HCT116 (cell line): ENCODE measurements around the gene LETMD1. TPM values are rescaled to one million over a fixed set of nuclear protein-coding genes. Genes with fewer than 3 reads are reported as not detected.

Source experiments
- ATAC-seq: fragments of 200-7000 bp; cut with Tn5 transposase; 2 replicates; pipeline ENCODE4 v1.9.1; 2020; ENCODE audit warnings: mild to moderate bottlenecking, moderate library complexity
- BruUV-seq: library from RNA; stranded (reverse); fragments of 400-500 nt; replicated peaks from 2 replicates; lab custom pipeline; 2021; lab: Mats Ljungman, UMichigan
- CTCF ChIA-PET: fragments of 300-600 bp; sonication (Branson Sonifier 250); formaldehyde crosslinking; loops from one replicate; lab custom pipeline; 2021; ENCODE audit warnings: antibody characterized with exemption; lab: Charles Lee
- POLR2A ChIA-PET: fragments of 300-600, 350-600 bp; sonication (Branson Sonifier 250); formaldehyde crosslinking; loops from one replicate; lab custom pipeline; 2021; ENCODE audit warnings: antibody characterized with exemption; lab: Charles Lee
- RAD21 ChIA-PET, 2 experiments: fragments of 300-600 bp; sonication (Branson Sonifier 250); formaldehyde crosslinking; loops; one replicate each; lab custom pipeline; 2023; ENCODE audit warnings: low total read pairs in 2 of 2; ENCODE audit not compliant: uncharacterized antibody in 2 of 2, unreplicated experiment in 2 of 2, low non-redundant PET in 1 of 2; lab: Charles Lee
- DNase-seq: peaks from one replicate; pipeline ENCODE4 v3.0.0-alpha.2; 2010; ENCODE audit warnings: low read depth, low spot score
- H2AFZ ChIP-seq: fragments of 200-600 bp; shearing (Covaris generic), sonication (generic); 2 replicates; pipeline ENCODE4 v1.6.1; 2017; ENCODE audit warnings: low read depth, mixed run types, mixed read lengths, antibody characterized with exemption, low read length; ENCODE audit not compliant: poor library complexity, severe bottlenecking
- H3K27ac ChIP-seq: 2 replicates; pipeline ENCODE4 v1.5.1; 2012; ENCODE audit warnings: low read depth, low read length
- H3K27me3 ChIP-seq: fragments of 200-600 bp; sonication (generic); 2 replicates; pipeline ENCODE4 v1.6.1; 2016; ENCODE audit warnings: mixed run types, low read length, mixed read lengths; ENCODE audit not compliant: insufficient read depth
- H3K36me3 ChIP-seq, 2 experiments: fragments of 200-500 bp in 1 of 2; fragments of 200-600 bp in 1 of 2; sonication (Bioruptor generic) in 1 of 2; sonication (generic) in 1 of 2; 2 replicates each; pipeline versions ENCODE4 v1.5.1 to v1.6.1; 2014 to 2016; ENCODE audit warnings: low read length in 2 of 2, inconsistent platforms in 1 of 2, mixed read lengths in 1 of 2, mixed run types in 1 of 2; ENCODE audit not compliant: insufficient read depth in 2 of 2, control insufficient read depth in 1 of 2
- H3K4me1 ChIP-seq, 2 experiments: fragments of 200-600 bp in 1 of 2; sonication (generic) in 1 of 2; 2 replicates each; pipeline versions ENCODE4 v1.5.1 to v1.6.1; 2012 to 2017; ENCODE audit warnings: low read length in 2 of 2, inconsistent platforms in 1 of 2, mild to moderate bottlenecking in 1 of 2, mixed read lengths in 1 of 2, mixed run types in 1 of 2, moderate library complexity in 1 of 2; ENCODE audit not compliant: insufficient read depth in 2 of 2, control insufficient read depth in 1 of 2
- H3K4me2 ChIP-seq: fragments of 200-600 bp; sonication (generic); 2 replicates; pipeline ENCODE4 v1.6.1; 2017; ENCODE audit warnings: mixed run types, low read length, mixed read lengths
- H3K4me3 ChIP-seq, 2 experiments: fragments of 200-600 bp in 1 of 2; sonication (generic) in 1 of 2; replicated peaks in 1 of 2; 2 replicates each; pipeline ENCODE4 v1.5.1; 2011 to 2016; ENCODE audit warnings: low read length in 2 of 2, control low read depth in 1 of 2, low read depth in 1 of 2, mild to moderate bottlenecking in 1 of 2, mixed read lengths in 1 of 2, mixed run types in 1 of 2
- H3K79me2 ChIP-seq: fragments of 200-600 bp; sonication (generic); 2 replicates; pipeline ENCODE4 v1.6.1; 2017; ENCODE audit warnings: mild to moderate bottlenecking, mixed run types, low read length, moderate library complexity, mixed read lengths; ENCODE audit not compliant: insufficient read depth
- H3K9ac ChIP-seq: fragments of 200-600 bp; sonication (generic); 2 replicates; pipeline ENCODE4 v1.6.1; 2016; ENCODE audit warnings: low read length, mixed read lengths
- H3K9me2 ChIP-seq: fragments of 200-600 bp; sonication (generic), shearing (Covaris generic); 2 replicates; pipeline ENCODE4 v1.6.1; 2017; ENCODE audit warnings: mixed run types, mild to moderate bottlenecking, moderate library complexity; ENCODE audit not compliant: insufficient read depth
- H3K9me3 ChIP-seq, 2 experiments: fragments of 200-500 bp in 1 of 2; fragments of 200-600 bp in 1 of 2; sonication (Bioruptor generic) in 1 of 2; sonication (generic) in 1 of 2; 2 replicates each; pipeline ENCODE4 v1.6.1; 2014 to 2017; ENCODE audit warnings: low read length in 2 of 2, mixed read lengths in 2 of 2, inconsistent platforms in 1 of 2, low read depth in 1 of 2, mild to moderate bottlenecking in 1 of 2, mixed run types in 1 of 2, moderate library complexity in 1 of 2; ENCODE audit not compliant: control insufficient read depth in 1 of 2, insufficient read depth in 1 of 2
- H4K20me1 ChIP-seq: fragments of 200-600 bp; sonication (generic), shearing (Covaris generic); 2 replicates; pipeline ENCODE4 v1.6.1; 2017; ENCODE audit warnings: mixed run types, mild to moderate bottlenecking, moderate library complexity; ENCODE audit not compliant: insufficient read depth
- ATF3 ChIP-seq: IDR thresholded peaks from 2 replicates; pipeline ENCODE4 v1.6.1; 2012
- CBX3 ChIP-seq: IDR thresholded peaks from 2 replicates; pipeline ENCODE4 v1.6.1; 2012; ENCODE audit warnings: low read depth
- CTCF ChIP-seq, 3 experiments: fragments of 200-600 bp in 1 of 3; sonication (generic) in 1 of 3; IDR thresholded peaks in 2 of 3; conservative IDR thresholded peaks in 1 of 3; 2 replicates each; pipeline ENCODE4 v1.5.1; 2012 to 2017; ENCODE audit warnings: low read depth in 2 of 3, low read length in 2 of 3, antibody characterized with exemption in 1 of 3, borderline replicate concordance in 1 of 3, control low read depth in 1 of 3, mild to moderate bottlenecking in 1 of 3, mixed read lengths in 1 of 3, mixed run types in 1 of 3, moderate library complexity in 1 of 3; ENCODE audit not compliant: insufficient read depth in 1 of 3
- EGR1 ChIP-seq: IDR thresholded peaks from 2 replicates; pipeline ENCODE4 v1.6.1; 2012; ENCODE audit warnings: low read depth
- EZH2 ChIP-seq: fragments of 200-600 bp; sonication (generic); IDR thresholded peaks from 2 replicates; pipeline ENCODE4 v1.6.1; 2017; ENCODE audit warnings: antibody characterized with exemption, mixed run types
- FOSL1 ChIP-seq: IDR thresholded peaks from 2 replicates; pipeline ENCODE4 v1.6.1; 2012; ENCODE audit warnings: low read depth
- JUND ChIP-seq: IDR thresholded peaks from 2 replicates; pipeline ENCODE4 v1.6.1; 2012
- POLR2A ChIP-seq: IDR thresholded peaks from 2 replicates; pipeline ENCODE4 v1.7.0; 2011; ENCODE audit warnings: borderline replicate concordance; ENCODE audit not compliant: insufficient read depth, insufficient read length; ENCODE audit errors: extremely low read depth
- RAD21 ChIP-seq: IDR thresholded peaks from 2 replicates; pipeline ENCODE4 v1.6.1; 2012; ENCODE audit warnings: low read depth, mild to moderate bottlenecking
- SIN3A ChIP-seq: IDR thresholded peaks from 2 replicates; pipeline ENCODE4 v1.6.1; 2012; ENCODE audit warnings: low read depth
- SP1 ChIP-seq: IDR thresholded peaks from 2 replicates; pipeline ENCODE4 v1.6.1; 2012; ENCODE audit warnings: low read depth
- SRF ChIP-seq: IDR thresholded peaks from 2 replicates; pipeline ENCODE4 v1.6.1; 2012; ENCODE audit warnings: low read depth
- YY1 ChIP-seq: IDR thresholded peaks from 2 replicates; pipeline ENCODE4 v1.6.1; 2011; ENCODE audit warnings: low read length, low read depth, moderate library complexity, mild to moderate bottlenecking; ENCODE audit not compliant: insufficient replicate concordance; ENCODE audit errors: extremely low read depth
- ZFX ChIP-seq: fragments of 450-650 bp; IDR thresholded peaks from 2 replicates; pipeline ENCODE4 v1.6.1; 2017
- intact Hi-C: fragments of 100-400 bp; cut with micrococcal nuclease; formaldehyde crosslinking; loops from 2 replicates; pipeline ENCODE4 v1.10.0; 2022
- total RNA-seq: library from RNA; stranded (reverse); gene quantifications from one replicate; pipeline ENCODE4 v1.2.1, GENCODE V29; 2021; ENCODE audit not compliant: unreplicated experiment

The LETMD1 gene
- total RNA-seq, 1 experiment from 2014 or later: 70.8 TPM

- TF ChIP-seq RAD21 (peak; percentile 19; the same call in 1 of the 2 replicates), CBX3 (no peak), JUND (no peak), YY1 (peak; percentile 74), SRF (no peak)
Observed at GRCh38 chr12:51083126-51083833, 35.2 kb downstream of the LETMD1 start, which contains the start of gene CSRNP2 (continued).

GRCh38 chr12:51085757-51086156 is 37.6 kb downstream of the LETMD1 start:
- Histone ChIP-seq H3K9ac (no peak overlapping the region), H4K20me1 (no peaks in the 10 kb centered on the region), H3K79me2 (peaks cover 13% of the 10 kb centered on the region; the same call in 1 of the 2 replicates), H3K4me2 (no peak overlapping the region), H3K27ac (no peak overlapping the region), H3K9me2 (no peaks in the 10 kb centered on the region), H3K36me3 (no peaks in the 10 kb centered on the region), H2AFZ (no peak overlapping the region), H3K4me1 (peaks cover 5 to 13% of the 10 kb centered on the region in 2 experiments; a peak in 3 of 4 replicates), H3K4me3 (no peak overlapping the region), H3K9me3 (no peaks in the 10 kb centered on the region), H3K27me3 (no peaks in the 10 kb centered on the region)
- TF ChIP-seq SIN3A (no peak), ATF3 (no peak), CBX3 (no peak), FOSL1 (no peak), EZH2 (no peak), SRF (no peak), ZFX (no peak), POLR2A (no peak), SP1 (no peak), CTCF (IDR thresholded peaks at IDR 0.05 in 2 of 3, conservative IDR thresholded peaks at IDR 0.05 in 1 of 3; ENCODE audit: borderline replicate concordance in 1 of 3, insufficient read depth in 1 of 3, low read depth in 2 of 3, low read length in 2 of 3) (no peak), RAD21 (no peak), EGR1 (no peak)
- ChIA-PET POLR2A (no interaction called here), CTCF (no interaction called here), RAD21 (no interaction called here)
- BruUV-seq: no TSS peak
- intact Hi-C loops: loop anchor here (10.0 kb wide), 1 partner anchor 129 kb away; the partner anchor contains the start of gene POU6F1
- ATAC-seq: no peak
- DNase-seq: no peak
